HepG2 (cell line): Measurements from ENCODE around the gene PARN. TPM values are rescaled to one million over a fixed set of nuclear protein-coding genes. Genes with fewer than 3 reads are reported as not detected.

Experiments
- ARNTL ChIP-seq: sonication (generic); formaldehyde crosslinking; IDR thresholded peaks from 2 replicates; pipeline ENCODE4 v1.4.0; 2020; ENCODE audit warnings: mild to moderate bottlenecking, missing genetic modification reagents
- FOXA3 ChIP-seq: IDR thresholded peaks from 2 replicates; pipeline ENCODE4 v1.6.1; 2016; ENCODE audit warnings: missing genetic modification reagents, missing compliant biosample characterization
- GABPB1 ChIP-seq: IDR thresholded peaks from 2 replicates; pipeline ENCODE4 v1.6.1; 2016; ENCODE audit warnings: mild to moderate bottlenecking, missing genetic modification reagents, moderate library complexity, missing compliant biosample characterization
- NCOA1 ChIP-seq: sonication (generic); formaldehyde crosslinking; IDR thresholded peaks from 2 replicates; pipeline ENCODE4 v1.9.0; 2021; ENCODE audit warnings: missing genetic modification reagents
- NFE2L2 ChIP-seq: fragments of 150-350 bp; IDR thresholded peaks from 2 replicates; pipeline ENCODE4 v1.6.1; 2014; ENCODE audit warnings: low read length
- NR2F1 ChIP-seq, 2 experiments: fragments of 450-650 bp in 1 of 2; formaldehyde crosslinking in 1 of 2; IDR thresholded peaks; 2 replicates each; pipeline versions ENCODE4 v1.5.0 to v1.6.1; 2016 to 2020; ENCODE audit warnings: mild to moderate bottlenecking in 1 of 2, missing compliant biosample characterization in 1 of 2, missing genetic modification reagents in 1 of 2, moderate library complexity in 1 of 2
- PCBP1 ChIP-seq: fragments of 200-400 bp; formaldehyde crosslinking; IDR thresholded peaks from 2 replicates; pipeline ENCODE4 v1.6.1; 2017; ENCODE audit warnings: mild to moderate bottlenecking, low read depth, low read length, borderline replicate concordance
- RORA ChIP-seq: sonication (generic); formaldehyde crosslinking; IDR thresholded peaks from 2 replicates; pipeline ENCODE4 v1.5.0; 2020; ENCODE audit warnings: mild to moderate bottlenecking, missing genetic modification reagents, moderate library complexity
- SP4 ChIP-seq: sonication (generic); formaldehyde crosslinking; IDR thresholded peaks from 2 replicates; pipeline ENCODE4 v1.8.1; 2023; ENCODE audit warnings: mild to moderate bottlenecking, missing genetic modification reagents
- ZBTB7A ChIP-seq: sonication (generic); formaldehyde crosslinking; IDR thresholded peaks from 2 replicates; pipeline ENCODE4 v1.8.0; 2022; ENCODE audit warnings: mild to moderate bottlenecking, missing genetic modification reagents
- ZKSCAN8 ChIP-seq: IDR thresholded peaks from 2 replicates; pipeline ENCODE4 v1.6.1; 2016; ENCODE audit warnings: borderline replicate concordance, missing genetic modification reagents, missing compliant biosample characterization
- ZNF430 ChIP-seq: sonication (generic); formaldehyde crosslinking; IDR thresholded peaks from 2 replicates; pipeline ENCODE4 v1.9.0; 2021; ENCODE audit warnings: mild to moderate bottlenecking, missing genetic modification reagents
- polyA plus RNA-seq, 8 experiments: library from polyadenylated mRNA; depleted of rRNA in 3 of 8; stranded (reverse) in 7 of 8; unstranded in 1 of 8; fragments of >200 nt; fragmentation: Illumina TruSeq in 4 of 8; extraction: Trizol in 4 of 8; gene quantifications; 2 replicates each; pipeline versions ENCODE4 v1.2.1 to v1.2.3, GENCODE V29; 2011 to 2016; ENCODE audit warnings: low read depth in 4 of 8, missing spikeins in 1 of 8, mixed read lengths in 1 of 8; ENCODE audit not compliant: insufficient read depth in 1 of 8
- total RNA-seq, 5 experiments: library from RNA; depleted of rRNA; stranded (reverse); fragments of >200 nt; fragmentation: Illumina TruSeq; extraction: Trizol; gene quantifications; 2 replicates each; pipeline ENCODE4 v1.2.3, GENCODE V29; 2016; ENCODE audit warnings: low read depth in 1 of 5
- TF ChIP-seq, protein P1 (sequence below): sonication (generic); formaldehyde crosslinking; IDR thresholded peaks from 2 replicates; pipeline ENCODE4 v1.9.0; 2021; ENCODE audit warnings: missing genetic modification reagents, mild to moderate bottlenecking, borderline replicate concordance
- TF ChIP-seq, protein P2 (sequence below): sonication (generic); formaldehyde crosslinking; IDR thresholded peaks from 2 replicates; pipeline ENCODE4 v1.4.0; 2020; ENCODE audit warnings: mild to moderate bottlenecking, low read depth, missing genetic modification reagents
- TF ChIP-seq, protein P3 (sequence below): sonication (generic); formaldehyde crosslinking; IDR thresholded peaks from 2 replicates; pipeline ENCODE4 v1.4.0; 2020; ENCODE audit warnings: missing genetic modification reagents
- TF ChIP-seq, protein P4 (sequence below): sonication (generic); formaldehyde crosslinking; IDR thresholded peaks from 2 replicates; pipeline ENCODE4 v1.4.0; 2020; ENCODE audit warnings: mild to moderate bottlenecking, missing genetic modification reagents
- TF ChIP-seq, protein P5 (sequence below): sonication (generic); formaldehyde crosslinking; IDR thresholded peaks from 2 replicates; pipeline ENCODE4 v1.5.0; 2020; ENCODE audit warnings: mild to moderate bottlenecking, low read depth, missing genetic modification reagents, borderline replicate concordance

The PARN gene
- total and polyA plus RNA-seq, 2 of the 13 experiments (the other 11 are each of a cell fraction or from before 2014, with no cell fraction given), result 13.3 to 47.6 TPM

DNA sequence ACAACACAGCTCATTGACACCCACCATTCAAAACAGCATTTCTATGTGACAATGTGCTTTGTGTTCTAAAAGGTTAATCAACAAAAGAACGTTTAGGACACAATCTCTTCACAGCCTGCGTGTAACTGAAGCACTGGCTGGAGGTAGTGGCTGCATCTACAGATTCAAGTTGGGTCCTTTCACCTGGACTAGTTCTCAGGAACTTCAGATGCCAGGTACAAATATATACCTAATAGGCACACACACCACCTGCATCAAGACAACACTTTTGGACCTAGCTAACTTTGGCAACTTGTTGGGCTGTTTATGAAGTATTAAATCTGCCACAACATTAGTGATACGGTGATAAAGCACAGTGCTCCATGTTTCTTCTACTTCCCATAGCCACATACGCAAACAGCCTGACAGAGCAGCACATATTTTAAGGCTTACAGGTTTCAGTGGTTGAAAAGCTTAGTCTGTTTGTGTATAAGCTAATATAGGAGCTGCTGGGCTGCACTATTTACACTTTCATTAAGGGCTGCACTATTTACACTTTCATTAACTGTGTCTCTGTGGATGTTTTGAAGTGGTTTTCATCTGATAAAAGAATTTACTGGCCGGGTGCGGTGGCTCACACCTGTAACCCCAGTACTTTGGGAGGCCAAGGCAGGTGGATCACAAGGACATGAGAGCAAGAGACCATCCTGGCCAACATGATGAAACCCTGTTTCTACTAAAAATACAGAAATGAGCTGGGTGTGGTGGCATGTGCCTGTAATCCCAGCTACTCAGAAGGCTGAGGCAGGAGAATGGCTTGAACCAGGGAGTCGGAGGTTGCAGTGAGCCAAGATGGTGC, 132.6 kb downstream of the PARN start (continued):
- TF ChIP-seq, protein P1, sequence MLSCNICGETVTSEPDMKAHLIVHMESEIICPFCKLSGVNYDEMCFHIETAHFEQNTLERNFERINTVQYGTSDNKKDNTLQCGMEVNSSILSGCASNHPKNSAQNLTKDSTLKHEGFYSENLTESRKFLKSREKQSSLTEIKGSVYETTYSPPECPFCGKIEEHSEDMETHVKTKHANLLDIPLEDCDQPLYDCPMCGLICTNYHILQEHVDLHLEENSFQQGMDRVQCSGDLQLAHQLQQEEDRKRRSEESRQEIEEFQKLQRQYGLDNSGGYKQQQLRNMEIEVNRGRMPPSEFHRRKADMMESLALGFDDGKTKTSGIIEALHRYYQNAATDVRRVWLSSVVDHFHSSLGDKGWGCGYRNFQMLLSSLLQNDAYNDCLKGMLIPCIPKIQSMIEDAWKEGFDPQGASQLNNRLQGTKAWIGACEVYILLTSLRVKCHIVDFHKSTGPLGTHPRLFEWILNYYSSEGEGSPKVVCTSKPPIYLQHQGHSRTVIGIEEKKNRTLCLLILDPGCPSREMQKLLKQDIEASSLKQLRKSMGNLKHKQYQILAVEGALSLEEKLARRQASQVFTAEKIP (CRISPR knock-in tag), result no peak
- peak in 1 of 2 experiments; percentile 46; a peak in 1 of 4 replicates for TF ChIP-seq NR2F1 (CRISPR knock-in tag; IDR thresholded peaks at IDR 0.05)
- TF ChIP-seq ZKSCAN8 (CRISPR knock-in tag), result peak; percentile 64; the same call in 1 of the 2 replicates
- TF ChIP-seq NCOA1 (CRISPR knock-in tag), result 0 out of 2 replicates have a peak, but pooled peaks have one; percentile 62
- TF ChIP-seq, protein P2, sequence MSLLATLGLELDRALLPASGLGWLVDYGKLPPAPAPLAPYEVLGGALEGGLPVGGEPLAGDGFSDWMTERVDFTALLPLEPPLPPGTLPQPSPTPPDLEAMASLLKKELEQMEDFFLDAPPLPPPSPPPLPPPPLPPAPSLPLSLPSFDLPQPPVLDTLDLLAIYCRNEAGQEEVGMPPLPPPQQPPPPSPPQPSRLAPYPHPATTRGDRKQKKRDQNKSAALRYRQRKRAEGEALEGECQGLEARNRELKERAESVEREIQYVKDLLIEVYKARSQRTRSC, result no peak
- TF ChIP-seq, protein P3, sequence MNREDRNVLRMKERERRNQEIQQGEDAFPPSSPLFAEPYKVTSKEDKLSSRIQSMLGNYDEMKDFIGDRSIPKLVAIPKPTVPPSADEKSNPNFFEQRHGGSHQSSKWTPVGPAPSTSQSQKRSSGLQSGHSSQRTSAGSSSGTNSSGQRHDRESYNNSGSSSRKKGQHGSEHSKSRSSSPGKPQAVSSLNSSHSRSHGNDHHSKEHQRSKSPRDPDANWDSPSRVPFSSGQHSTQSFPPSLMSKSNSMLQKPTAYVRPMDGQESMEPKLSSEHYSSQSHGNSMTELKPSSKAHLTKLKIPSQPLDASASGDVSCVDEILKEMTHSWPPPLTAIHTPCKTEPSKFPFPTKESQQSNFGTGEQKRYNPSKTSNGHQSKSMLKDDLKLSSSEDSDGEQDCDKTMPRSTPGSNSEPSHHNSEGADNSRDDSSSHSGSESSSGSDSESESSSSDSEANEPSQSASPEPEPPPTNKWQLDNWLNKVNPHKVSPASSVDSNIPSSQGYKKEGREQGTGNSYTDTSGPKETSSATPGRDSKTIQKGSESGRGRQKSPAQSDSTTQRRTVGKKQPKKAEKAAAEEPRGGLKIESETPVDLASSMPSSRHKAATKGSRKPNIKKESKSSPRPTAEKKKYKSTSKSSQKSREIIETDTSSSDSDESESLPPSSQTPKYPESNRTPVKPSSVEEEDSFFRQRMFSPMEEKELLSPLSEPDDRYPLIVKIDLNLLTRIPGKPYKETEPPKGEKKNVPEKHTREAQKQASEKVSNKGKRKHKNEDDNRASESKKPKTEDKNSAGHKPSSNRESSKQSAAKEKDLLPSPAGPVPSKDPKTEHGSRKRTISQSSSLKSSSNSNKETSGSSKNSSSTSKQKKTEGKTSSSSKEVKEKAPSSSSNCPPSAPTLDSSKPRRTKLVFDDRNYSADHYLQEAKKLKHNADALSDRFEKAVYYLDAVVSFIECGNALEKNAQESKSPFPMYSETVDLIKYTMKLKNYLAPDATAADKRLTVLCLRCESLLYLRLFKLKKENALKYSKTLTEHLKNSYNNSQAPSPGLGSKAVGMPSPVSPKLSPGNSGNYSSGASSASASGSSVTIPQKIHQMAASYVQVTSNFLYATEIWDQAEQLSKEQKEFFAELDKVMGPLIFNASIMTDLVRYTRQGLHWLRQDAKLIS (CRISPR knock-in tag), result no peak; the same call in 1 of the 2 replicates
- TF ChIP-seq, protein P4, sequence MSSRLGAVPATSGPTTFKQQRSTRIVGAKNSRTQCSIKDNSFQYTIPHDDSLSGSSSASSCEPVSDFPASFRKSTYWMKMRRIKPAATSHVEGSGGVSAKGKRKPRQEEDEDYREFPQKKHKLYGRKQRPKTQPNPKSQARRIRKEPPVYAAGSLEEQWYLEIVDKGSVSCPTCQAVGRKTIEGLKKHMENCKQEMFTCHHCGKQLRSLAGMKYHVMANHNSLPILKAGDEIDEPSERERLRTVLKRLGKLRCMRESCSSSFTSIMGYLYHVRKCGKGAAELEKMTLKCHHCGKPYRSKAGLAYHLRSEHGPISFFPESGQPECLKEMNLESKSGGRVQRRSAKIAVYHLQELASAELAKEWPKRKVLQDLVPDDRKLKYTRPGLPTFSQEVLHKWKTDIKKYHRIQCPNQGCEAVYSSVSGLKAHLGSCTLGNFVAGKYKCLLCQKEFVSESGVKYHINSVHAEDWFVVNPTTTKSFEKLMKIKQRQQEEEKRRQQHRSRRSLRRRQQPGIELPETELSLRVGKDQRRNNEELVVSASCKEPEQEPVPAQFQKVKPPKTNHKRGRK (CRISPR knock-in tag), result no peak
- TF ChIP-seq ARNTL, result peak; percentile 63; the same call in 1 of the 2 replicates
- peak; percentile 34; the same call in 1 of the 2 replicates for TF ChIP-seq GABPB1
- TF ChIP-seq, protein P5, sequence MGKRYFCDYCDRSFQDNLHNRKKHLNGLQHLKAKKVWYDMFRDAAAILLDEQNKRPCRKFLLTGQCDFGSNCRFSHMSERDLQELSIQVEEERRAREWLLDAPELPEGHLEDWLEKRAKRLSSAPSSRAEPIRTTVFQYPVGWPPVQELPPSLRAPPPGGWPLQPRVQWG, result no peak
- TF ChIP-seq ZNF430 (CRISPR knock-in tag), result no peak; the same call in 1 of the 2 replicates
- TF ChIP-seq FOXA3 (CRISPR knock-in tag), result peak; percentile 79
- no peak for TF ChIP-seq ZBTB7A (CRISPR knock-in tag)
- TF ChIP-seq SP4 (CRISPR knock-in tag), result no peak
- TF ChIP-seq RORA (CRISPR knock-in tag), result no peak
- TF ChIP-seq NFE2L2, result no peak
- no peak for TF ChIP-seq PCBP1
